Cardiac muscle cell (in vitro differentiated cells and primary cell): ENCODE data around the gene CD164L2. TPM values are rescaled to one million over a fixed set of nuclear protein-coding genes. Genes with fewer than 3 reads are reported as not detected.
A peak's percentile ranks its signal among the peaks of the same experiment; 100 is the strongest.

ENCODE experiments used
- DNase-seq, 2 donors: peaks; one replicate each; pipeline versions ENCODE4 v3.0.0 to v3.0.0-alpha.2; 2010 to 2017; ENCODE audit warnings: low read depth in 1 of 2, low spot score in 1 of 2
- H3K27ac ChIP-seq: fragments of 200-600 bp; sonication (generic); 2 replicates; pipeline ENCODE4 v1.5.1; 2016
- H3K27me3 ChIP-seq: fragments of 200-600 bp; sonication (generic); 2 replicates; pipeline ENCODE4 v1.6.0; 2016; ENCODE audit warnings: control low read depth
- H3K36me3 ChIP-seq: fragments of 200-600 bp; sonication (generic); 2 replicates; pipeline ENCODE4 v1.5.1; 2016; ENCODE audit warnings: control low read depth
- H3K4me1 ChIP-seq: fragments of 200-600 bp; sonication (generic); 2 replicates; pipeline ENCODE4 v1.8.1; 2017; ENCODE audit warnings: low read depth, mild to moderate bottlenecking, mixed run types
- H3K4me3 ChIP-seq: fragments of 200-600 bp; sonication (generic); 2 replicates; pipeline ENCODE4 v1.5.1; 2016; ENCODE audit warnings: mild to moderate bottlenecking
- H3K9me3 ChIP-seq: fragments of 200-600 bp; sonication (generic); 2 replicates; pipeline ENCODE4 v1.5.1; 2017; ENCODE audit warnings: low read depth, mild to moderate bottlenecking, control low read depth
- polyA plus RNA-seq: library from polyadenylated mRNA; unstranded; fragments of >200 nt; fragmentation: Nextera tagmentation; extraction: Ambion mirVana; gene quantifications from 2 replicates; pipeline ENCODE4 v1.2.1, GENCODE V29; 2016
- total RNA-seq: library from RNA; depleted of rRNA; stranded (reverse); fragments of >200 nt; gene quantifications from 2 replicates; pipeline ENCODE4 v1.2.3, GENCODE V29; 2016
- TF ChIP-seq, protein P1 (sequence below): IDR thresholded peaks from 2 replicates; pipeline ENCODE4 v1.5.1; 2012; ENCODE audit warnings: low read depth, mild to moderate bottlenecking, low read length

The CD164L2 gene
- total and polyA plus RNA-seq, 2 experiments from 2014 or later, result 0.24 to 0.62 TPM

- Histone ChIP-seq H3K4me3 (no peak overlapping the region), H3K27ac (peak overlapping the region; percentile 99), H3K9me3 (no peaks in the 10 kb centered on the region), H3K4me1 (peaks cover 51% of the 10 kb centered on the region), H3K27me3 (no peaks in the 10 kb centered on the region), H3K36me3 (no peaks in the 10 kb centered on the region)
- TF ChIP-seq, protein P1, sequence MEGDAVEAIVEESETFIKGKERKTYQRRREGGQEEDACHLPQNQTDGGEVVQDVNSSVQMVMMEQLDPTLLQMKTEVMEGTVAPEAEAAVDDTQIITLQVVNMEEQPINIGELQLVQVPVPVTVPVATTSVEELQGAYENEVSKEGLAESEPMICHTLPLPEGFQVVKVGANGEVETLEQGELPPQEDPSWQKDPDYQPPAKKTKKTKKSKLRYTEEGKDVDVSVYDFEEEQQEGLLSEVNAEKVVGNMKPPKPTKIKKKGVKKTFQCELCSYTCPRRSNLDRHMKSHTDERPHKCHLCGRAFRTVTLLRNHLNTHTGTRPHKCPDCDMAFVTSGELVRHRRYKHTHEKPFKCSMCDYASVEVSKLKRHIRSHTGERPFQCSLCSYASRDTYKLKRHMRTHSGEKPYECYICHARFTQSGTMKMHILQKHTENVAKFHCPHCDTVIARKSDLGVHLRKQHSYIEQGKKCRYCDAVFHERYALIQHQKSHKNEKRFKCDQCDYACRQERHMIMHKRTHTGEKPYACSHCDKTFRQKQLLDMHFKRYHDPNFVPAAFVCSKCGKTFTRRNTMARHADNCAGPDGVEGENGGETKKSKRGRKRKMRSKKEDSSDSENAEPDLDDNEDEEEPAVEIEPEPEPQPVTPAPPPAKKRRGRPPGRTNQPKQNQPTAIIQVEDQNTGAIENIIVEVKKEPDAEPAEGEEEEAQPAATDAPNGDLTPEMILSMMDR, result no peak
- no peak for DNase-seq
Measured at GRCh38 chr1:27427816-27428315, 44.7 kb upstream of the CD164L2 start.

GRCh38 chr1:27427329-27427728 lies 44.2 kb upstream of the CD164L2 start:
- Histone ChIP-seq H3K27ac (peak overlapping the region; percentile 99), H3K27me3 (no peaks in the 10 kb centered on the region)

GRCh38 chr1:27423709-27424108 lies 40.6 kb upstream of the CD164L2 start:
- peak overlapping the region; percentile 32 for H3K27ac ChIP-seq
- H3K4me1 ChIP-seq, result peaks cover 47% of the 10 kb centered on the region
- no peak overlapping the region for H3K4me3 ChIP-seq
- TF ChIP-seq, protein P1, result no peak
- DNase-seq, result no peak
- H3K9me3 ChIP-seq, result no peaks in the 10 kb centered on the region
- no peaks in the 10 kb centered on the region for H3K36me3 ChIP-seq
- no peaks in the 10 kb centered on the region for H3K27me3 ChIP-seq

More at GRCh38 chr1:27427329-27427728, 44.2 kb upstream of the CD164L2 start:
- no peaks in the 10 kb centered on the region for H3K36me3 ChIP-seq
- no peak overlapping the region for H3K4me3 ChIP-seq
- H3K9me3 ChIP-seq, result no peaks in the 10 kb centered on the region
- TF ChIP-seq, protein P1, result no peak
- DNase-seq, result no peak
- H3K4me1 ChIP-seq, result peaks cover 51% of the 10 kb centered on the region

GRCh38 chr1:27418326-27419185 lies 35.4 kb upstream of the CD164L2 start:
- Histone ChIP-seq H3K36me3 (peaks cover 25% of the 10 kb centered on the region), H3K27me3 (no peaks in the 10 kb centered on the region), H3K27ac (peak overlapping the region; percentile 97), H3K4me3 (no peak overlapping the region), H3K9me3 (no peaks in the 10 kb centered on the region), H3K4me1 (peaks cover 31% of the 10 kb centered on the region)
- peak; percentile 66 to 96 for DNase-seq
- TF ChIP-seq, protein P1, result no peak

- peaks cover 34% of the 10 kb centered on the region for H3K36me3 ChIP-seq
Measured at GRCh38 chr1:27417713-27418112, 34.6 kb upstream of the CD164L2 start.

More at GRCh38 chr1:27417713-27418112, 34.6 kb upstream of the CD164L2 start:
- no peaks in the 10 kb centered on the region for H3K27me3 ChIP-seq
- peaks cover 29% of the 10 kb centered on the region for H3K4me1 ChIP-seq
- H3K27ac ChIP-seq, result peak overlapping the region; percentile 97
- TF ChIP-seq, protein P1, result no peak
- no peak for DNase-seq
- H3K4me3 ChIP-seq, result no peak overlapping the region
- H3K9me3 ChIP-seq, result no peaks in the 10 kb centered on the region
